Measurements from ENCODE around the gene ZNF555. TPM values are rescaled to one million over a fixed set of nuclear protein-coding genes. Genes with fewer than 3 reads are reported as not detected.

Gene ZNF555
- total and polyA plus RNA-seq, 2 of the 13 experiments (the other 11 are each of a cell fraction or from before 2014, with no cell fraction given), result 5.0 to 8.0 TPM

GRCh38 chr19:2867025-2867991 lies 26.0 kb downstream of the ZNF555 start, which contains the start of gene ZNF556 (continued):
- TF ChIP-seq NR0B2 (CRISPR knock-in tag; IDR thresholded peaks at IDR 0.05), result peak; percentile 74
- TF ChIP-seq PRDM10 (CRISPR knock-in tag; IDR thresholded peaks at IDR 0.05; ENCODE audit: low read depth), result no peak
- peak; percentile 51; the same call in 1 of the 2 replicates for TF ChIP-seq CREM (IDR thresholded peaks at IDR 0.05)
- no peak for TF ChIP-seq CREM (CRISPR knock-in tag; IDR thresholded peaks at IDR 0.05)
- TF ChIP-seq HNF4A (CRISPR knock-in tag; IDR thresholded peaks at IDR 0.05), result peak; percentile 67
- TF ChIP-seq RNF2 (conservative IDR thresholded peaks at IDR 0.05; ENCODE audit: low read depth), result no peak
- peak; percentile 87 for TF ChIP-seq GATA4 (IDR thresholded peaks at IDR 0.05; ENCODE audit: borderline replicate concordance, low read depth)
- peak; percentile 55; the same call in 1 of the 2 replicates for TF ChIP-seq ZNF580 (CRISPR knock-in tag; IDR thresholded peaks at IDR 0.05; ENCODE audit: borderline replicate concordance, low read depth)
- TF ChIP-seq RXRA (CRISPR knock-in tag; IDR thresholded peaks at IDR 0.05), result peak; percentile 67
- no peak for TF ChIP-seq ZNF660 (CRISPR knock-in tag; IDR thresholded peaks at IDR 0.05; ENCODE audit: borderline replicate concordance, low read depth)
- TF ChIP-seq KMT2A (CRISPR knock-in tag; IDR thresholded peaks at IDR 0.05), result peak; percentile 62; the same call in 1 of the 2 replicates
- TF ChIP-seq AGO1 (IDR thresholded peaks at IDR 0.05; ENCODE audit: low read depth, low read length, poor library complexity, severe bottlenecking), result peak; percentile 55
- 0 out of 2 replicates have a peak, but pooled peaks have one; percentile 18 for TF ChIP-seq TFE3 (CRISPR knock-in tag; IDR thresholded peaks at IDR 0.05)
- TF ChIP-seq ZUFSP (CRISPR knock-in tag; IDR thresholded peaks at IDR 0.05; ENCODE audit: borderline replicate concordance), result no peak
- TF ChIP-seq ZNF710 (CRISPR knock-in tag; IDR thresholded peaks at IDR 0.05; ENCODE audit: borderline replicate concordance), result 0 out of 2 replicates have a peak, but pooled peaks have one; percentile 16
- peak; percentile 88 for TF ChIP-seq DR1 (CRISPR knock-in tag; IDR thresholded peaks at IDR 0.05)
- TF ChIP-seq MTF1 (CRISPR knock-in tag; IDR thresholded peaks at IDR 0.05), result no peak
- peak; percentile 27; the same call in 1 of the 2 replicates for TF ChIP-seq HDAC2 (CRISPR knock-in tag; IDR thresholded peaks at IDR 0.05)
